GM21526 (cell line): Measurements from ENCODE around the gene SEPTIN7.

Source experiments
- ATAC-seq: cut with Tn5 transposase; IDR thresholded peaks from one replicate; pipeline ENCODE4 v1.9.1; 2021; ENCODE audit warnings: moderate library complexity; ENCODE audit not compliant: unreplicated experiment, low FRiP score

SEPTIN7 gene

GRCh38 chr7:35826751-35827150 is 25.9 kb downstream of the SEPTIN7 start:
- ATAC-seq = no peak

DNA sequence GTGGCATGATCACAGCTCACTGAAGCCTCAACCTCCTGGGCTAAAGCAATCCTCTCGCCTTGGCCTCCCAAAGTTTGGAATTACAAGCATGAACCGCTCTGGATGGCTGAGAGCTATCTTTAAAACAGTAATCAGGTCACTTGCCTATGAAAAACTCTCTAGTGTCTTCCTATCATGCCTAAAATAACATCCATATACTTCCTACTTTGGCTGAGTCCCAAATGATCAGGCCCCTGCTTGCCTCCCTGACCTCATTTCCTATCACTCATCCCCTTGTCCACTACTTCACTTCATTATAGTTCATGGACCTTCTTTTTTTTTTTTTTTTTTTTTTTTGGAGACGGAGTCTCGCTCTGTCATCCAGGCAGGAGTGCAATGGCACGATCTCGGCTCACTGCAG is 28.0 kb downstream of the SEPTIN7 start:
- ATAC-seq = no peak

DNA sequence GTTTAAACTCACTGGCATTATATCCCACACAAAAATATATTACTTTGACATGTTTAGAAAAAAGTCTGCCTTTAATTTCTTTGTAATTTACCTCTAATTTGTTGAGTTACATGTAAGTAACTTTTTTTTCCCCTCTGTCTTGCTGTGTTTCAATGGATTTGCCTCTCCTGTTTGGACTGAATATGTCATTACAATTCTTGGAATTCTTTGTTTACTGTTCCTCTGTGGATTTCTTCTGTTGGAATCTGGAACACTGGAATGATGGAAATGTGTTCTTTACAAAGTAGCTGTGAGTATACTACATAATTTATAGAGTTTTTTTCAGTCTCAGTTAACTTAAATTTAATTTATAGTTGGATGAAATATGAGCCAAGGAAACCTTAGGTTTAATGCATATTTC is 30.4 kb downstream of the SEPTIN7 start:
- ATAC-seq = no peak

DNA sequence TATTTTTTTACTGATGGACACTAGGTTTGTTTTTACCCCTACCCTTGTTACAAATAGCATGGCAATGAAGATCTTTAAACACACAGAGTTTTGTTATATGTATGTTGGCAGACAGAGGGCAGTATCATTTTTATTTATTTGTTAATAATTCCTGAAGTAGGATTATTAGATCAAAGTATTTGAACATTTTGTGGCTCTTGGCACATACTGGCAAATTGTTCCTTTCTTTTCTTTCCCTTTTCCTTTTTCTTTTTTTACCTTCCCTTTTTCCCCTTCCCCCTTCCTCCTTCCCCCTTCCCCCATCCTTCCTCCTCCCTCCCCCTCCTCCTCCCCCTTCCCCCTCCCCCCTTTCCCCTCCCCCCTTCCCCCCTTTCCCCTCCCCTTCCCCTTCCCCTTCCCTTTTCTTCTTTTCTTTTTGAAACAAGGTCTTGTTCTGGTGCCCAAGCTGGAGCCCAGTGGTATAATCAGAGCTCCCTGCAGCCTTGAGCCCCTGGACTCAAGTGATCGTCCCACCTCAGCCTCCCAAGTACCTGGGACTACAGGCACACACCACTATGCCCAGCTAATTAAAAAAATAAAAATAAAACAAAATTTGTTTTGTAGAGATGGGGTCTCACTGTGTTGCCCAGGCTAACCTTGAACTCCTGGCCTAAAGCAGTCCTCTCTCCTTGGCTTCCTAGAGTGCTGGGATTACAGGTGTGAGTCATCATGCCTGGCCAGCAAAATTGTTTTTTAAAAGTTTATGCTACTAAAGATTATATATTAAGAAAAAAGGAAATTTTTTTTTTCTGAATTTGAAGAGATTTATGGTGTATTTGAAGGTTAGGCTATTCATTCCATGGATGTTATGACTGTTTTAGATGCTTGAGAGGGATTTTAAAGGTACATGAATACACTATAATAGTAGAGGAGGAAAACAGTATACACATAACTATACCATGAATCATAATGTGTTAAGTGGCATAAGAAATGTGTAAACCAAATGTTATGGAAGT is 39.3 kb downstream of the SEPTIN7 start:
- ATAC-seq = no peak

GRCh38 chr7:35846816-35847412 is 46.1 kb downstream of the SEPTIN7 start:
- no peak for ATAC-seq

DNA sequence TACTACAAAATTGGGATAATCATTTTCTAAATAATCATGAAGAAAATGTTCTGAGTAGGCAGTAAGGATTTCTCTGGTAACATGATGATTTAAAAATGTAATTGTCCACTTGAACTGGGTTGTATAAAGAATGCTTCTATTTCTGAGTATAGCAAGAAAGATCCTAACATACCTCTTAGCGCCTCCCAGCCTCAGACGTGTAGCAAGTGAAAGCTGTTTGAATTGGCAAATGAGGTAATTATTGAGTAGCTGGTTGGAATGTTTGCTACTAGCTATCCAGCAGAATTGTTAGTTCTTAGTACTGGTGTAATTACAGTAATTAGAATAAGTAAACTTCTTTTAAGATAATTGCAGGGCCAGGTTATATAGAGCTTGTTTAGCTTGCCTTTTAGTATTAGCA is 47.9 kb downstream of the SEPTIN7 start:
- ATAC-seq = no peak

GRCh38 chr7:35849158-35849831 is 48.4 kb downstream of the SEPTIN7 start:
- no peak for ATAC-seq

- no peak for ATAC-seq
These were observed 49.1 kb downstream of the SEPTIN7 start for GRCh38 chr7:35849954-35850353.
